Type B pancreatic cell (in vitro differentiated cells): ENCODE results near the gene WDR91. TPM values are rescaled to one million over a fixed set of nuclear protein-coding genes. Genes with fewer than 3 reads are reported as not detected.

Experiments
- DNase-seq: peaks from one replicate; pipeline ENCODE4 v3.0.0; 2021; ENCODE audit warnings: mixed read lengths; ENCODE audit not compliant: unreplicated experiment; ENCODE audit errors: extremely low spot score
- H3K27ac Mint-ChIP-seq: 2 replicates; pipeline ENCODE4 v1.8.0; 2021; ENCODE audit warnings: mild to moderate bottlenecking, mixed read lengths
- H3K27me3 Mint-ChIP-seq: 2 replicates; pipeline ENCODE4 v1.8.0; 2021; ENCODE audit warnings: mixed read lengths
- H3K36me3 Mint-ChIP-seq: 2 replicates; pipeline ENCODE4 v1.8.0; 2021; ENCODE audit warnings: mixed read lengths
- H3K4me1 Mint-ChIP-seq: one replicate; pipeline ENCODE4 v1.8.0; 2021; ENCODE audit warnings: mixed read lengths; ENCODE audit not compliant: unreplicated experiment
- H3K4me3 Mint-ChIP-seq: 2 replicates; pipeline ENCODE4 v1.8.0; 2021; ENCODE audit warnings: mild to moderate bottlenecking, mixed read lengths
- H3K9me3 Mint-ChIP-seq: 2 replicates; pipeline ENCODE4 v1.8.0; 2021; ENCODE audit warnings: mixed read lengths
- total RNA-seq: library from RNA; stranded (reverse); gene quantifications from 2 replicates; pipeline ENCODE4 v1.2.1, GENCODE V29; 2021; ENCODE audit warnings: low replicate concordance
- TF ChIP-seq, protein P1 (sequence below): fragments of 200-600 bp; sonication (generic); conservative IDR thresholded peaks from 2 replicates; pipeline ENCODE4 v1.5.0; 2021; ENCODE audit warnings: antibody characterized with exemption, mild to moderate bottlenecking

The WDR91 gene
- total RNA-seq, 1 donor from 2014 or later, result 25.8 TPM

DNA sequence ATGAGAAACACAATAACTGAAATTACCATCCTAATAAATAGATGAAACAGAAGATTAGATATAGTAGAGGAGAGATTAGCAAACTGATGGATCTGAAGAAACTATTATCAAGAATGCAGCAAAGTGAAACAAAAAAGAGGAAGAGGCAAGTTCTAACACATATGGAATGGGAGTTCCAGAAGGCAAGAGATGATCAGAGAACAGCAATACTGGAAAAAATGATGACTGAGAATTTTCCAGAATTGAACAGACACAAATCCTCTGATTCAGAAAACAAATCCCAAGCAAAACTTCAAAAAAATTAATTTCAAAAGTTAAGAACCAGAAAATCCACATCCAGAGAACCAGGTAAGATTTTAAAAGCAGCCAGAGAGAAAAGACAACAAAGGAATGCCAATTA, 20.6 kb downstream of the WDR91 start:
- no peak for DNase-seq
- H3K4me3 Mint-ChIP-seq, result no peak overlapping the region
- H3K9me3 Mint-ChIP-seq, result no peaks in the 10 kb centered on the region
- H3K4me1 Mint-ChIP-seq, result peaks cover 21% of the 10 kb centered on the region
- no peaks in the 10 kb centered on the region for H3K27me3 Mint-ChIP-seq
- no peak overlapping the region for H3K27ac Mint-ChIP-seq
- TF ChIP-seq, protein P1, sequence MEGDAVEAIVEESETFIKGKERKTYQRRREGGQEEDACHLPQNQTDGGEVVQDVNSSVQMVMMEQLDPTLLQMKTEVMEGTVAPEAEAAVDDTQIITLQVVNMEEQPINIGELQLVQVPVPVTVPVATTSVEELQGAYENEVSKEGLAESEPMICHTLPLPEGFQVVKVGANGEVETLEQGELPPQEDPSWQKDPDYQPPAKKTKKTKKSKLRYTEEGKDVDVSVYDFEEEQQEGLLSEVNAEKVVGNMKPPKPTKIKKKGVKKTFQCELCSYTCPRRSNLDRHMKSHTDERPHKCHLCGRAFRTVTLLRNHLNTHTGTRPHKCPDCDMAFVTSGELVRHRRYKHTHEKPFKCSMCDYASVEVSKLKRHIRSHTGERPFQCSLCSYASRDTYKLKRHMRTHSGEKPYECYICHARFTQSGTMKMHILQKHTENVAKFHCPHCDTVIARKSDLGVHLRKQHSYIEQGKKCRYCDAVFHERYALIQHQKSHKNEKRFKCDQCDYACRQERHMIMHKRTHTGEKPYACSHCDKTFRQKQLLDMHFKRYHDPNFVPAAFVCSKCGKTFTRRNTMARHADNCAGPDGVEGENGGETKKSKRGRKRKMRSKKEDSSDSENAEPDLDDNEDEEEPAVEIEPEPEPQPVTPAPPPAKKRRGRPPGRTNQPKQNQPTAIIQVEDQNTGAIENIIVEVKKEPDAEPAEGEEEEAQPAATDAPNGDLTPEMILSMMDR, result no peak
- peaks cover 39% of the 10 kb centered on the region for H3K36me3 Mint-ChIP-seq

DNA sequence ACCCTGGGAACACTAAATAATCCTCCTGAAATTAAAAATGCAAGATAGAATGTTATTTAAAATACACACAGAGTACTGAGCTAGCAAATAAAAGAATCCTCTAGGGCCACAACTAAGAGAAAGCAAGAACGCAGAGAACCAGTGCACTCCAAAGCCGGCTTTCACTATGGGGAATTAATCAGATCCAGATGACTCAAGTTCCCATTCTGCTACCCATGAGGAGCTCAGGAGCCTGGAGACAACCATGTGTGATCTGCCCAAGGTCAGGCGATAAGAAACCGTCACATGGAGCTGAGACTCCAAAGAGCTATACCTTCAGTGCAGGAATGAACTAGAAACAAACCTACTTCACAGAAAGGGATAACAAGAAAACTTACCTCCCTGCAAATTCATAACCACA, 21.4 kb downstream of the WDR91 start:
- TF ChIP-seq, protein P1, result no peak
- DNase-seq, result no peak
- H3K9me3 Mint-ChIP-seq, result no peaks in the 10 kb centered on the region
- H3K27me3 Mint-ChIP-seq, result no peaks in the 10 kb centered on the region
- peaks cover 35% of the 10 kb centered on the region for H3K36me3 Mint-ChIP-seq
- H3K4me1 Mint-ChIP-seq, result peaks cover 21% of the 10 kb centered on the region
- H3K27ac Mint-ChIP-seq, result no peak overlapping the region
- no peak overlapping the region for H3K4me3 Mint-ChIP-seq

DNA sequence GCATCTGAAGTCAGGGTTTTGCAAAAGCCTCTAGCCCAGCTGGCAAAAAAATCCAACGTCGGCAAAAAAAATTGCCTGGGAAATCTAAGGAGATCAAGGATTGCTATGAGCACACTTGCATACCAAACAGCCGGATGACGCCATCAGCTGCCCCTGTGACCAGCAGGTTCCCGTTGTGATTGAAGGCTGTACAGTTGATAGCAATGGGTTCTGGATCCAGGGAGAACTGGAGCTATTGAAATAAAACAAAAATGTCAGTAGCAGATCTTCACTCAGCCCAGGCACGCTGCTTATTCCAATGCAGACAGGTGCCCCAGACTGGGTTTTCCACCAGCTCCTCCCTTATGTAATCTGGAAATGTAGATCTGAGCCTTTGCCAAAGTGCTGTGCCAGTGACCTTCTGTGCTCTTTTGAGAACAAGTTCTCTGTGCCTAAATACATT, 22.1 kb downstream of the WDR91 start:
- H3K4me3 Mint-ChIP-seq, result no peak overlapping the region
- H3K27me3 Mint-ChIP-seq, result no peaks in the 10 kb centered on the region
- H3K36me3 Mint-ChIP-seq, result peaks cover 35% of the 10 kb centered on the region
- TF ChIP-seq, protein P1, result no peak
- H3K9me3 Mint-ChIP-seq, result no peaks in the 10 kb centered on the region
- no peak for DNase-seq
- H3K4me1 Mint-ChIP-seq, result peaks cover 19% of the 10 kb centered on the region
- no peak overlapping the region for H3K27ac Mint-ChIP-seq

DNA sequence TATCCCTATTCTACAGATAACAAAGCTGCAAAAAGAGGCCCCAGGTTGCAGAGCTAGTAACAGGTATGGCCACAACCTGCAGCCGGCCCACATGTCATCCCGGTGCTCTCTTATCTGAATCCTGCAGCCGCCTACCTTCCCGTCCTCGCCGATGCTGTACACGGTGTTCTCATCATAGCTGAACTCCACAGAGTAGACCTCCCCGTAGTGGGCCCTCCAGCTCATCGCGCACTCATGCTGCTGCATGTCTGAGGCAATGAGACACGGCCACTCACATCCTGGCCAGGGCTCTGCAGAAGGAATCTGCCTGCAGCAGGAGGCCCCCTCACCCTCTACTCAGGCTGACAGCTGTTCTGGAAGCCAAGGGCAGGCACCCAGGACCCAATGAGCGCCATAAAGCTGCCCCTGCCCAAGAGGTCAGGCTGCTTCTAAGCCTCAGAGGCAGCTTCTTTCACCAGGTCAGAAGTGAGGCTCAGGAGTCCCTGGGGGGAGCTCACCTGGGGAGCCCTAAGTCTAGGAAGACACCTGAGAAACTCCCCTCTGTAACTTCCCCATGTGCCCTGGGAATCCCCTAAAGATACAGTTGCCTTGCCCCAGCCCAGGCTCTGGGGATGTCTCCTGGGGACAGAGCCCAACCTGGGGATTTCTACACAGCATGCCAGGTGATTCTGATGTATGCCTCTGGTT, 22.9 kb downstream of the WDR91 start:
- H3K27me3 Mint-ChIP-seq, result no peaks in the 10 kb centered on the region
- no peak overlapping the region for H3K27ac Mint-ChIP-seq
- H3K4me3 Mint-ChIP-seq, result no peak overlapping the region
- H3K36me3 Mint-ChIP-seq, result peaks cover 37% of the 10 kb centered on the region
- H3K4me1 Mint-ChIP-seq, result peaks cover 11% of the 10 kb centered on the region
- TF ChIP-seq, protein P1, result no peak
- no peak for DNase-seq
- peaks cover 5% of the 10 kb centered on the region for H3K9me3 Mint-ChIP-seq

DNA sequence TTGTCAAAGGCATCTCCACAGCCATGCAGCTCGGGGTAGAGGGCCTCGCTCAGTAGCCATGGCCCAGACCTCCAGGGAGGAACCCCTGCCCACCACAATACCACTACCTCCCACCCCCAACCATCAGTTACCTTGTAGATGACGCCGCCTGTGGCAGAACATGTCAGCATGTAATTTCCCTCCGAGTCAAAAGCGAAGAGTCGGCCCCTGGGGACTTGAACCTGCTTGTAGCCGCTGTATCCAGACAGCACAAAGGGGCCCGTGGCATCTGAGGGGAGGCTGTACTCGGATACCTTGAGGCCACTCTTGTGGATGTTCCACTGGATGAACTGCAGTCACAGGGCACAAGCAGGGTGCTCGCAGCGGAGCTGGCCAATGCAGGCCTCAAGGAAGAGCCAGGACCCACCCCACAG, 24.5 kb downstream of the WDR91 start:
- peaks cover 33% of the 10 kb centered on the region for H3K36me3 Mint-ChIP-seq
- H3K27me3 Mint-ChIP-seq, result no peaks in the 10 kb centered on the region
- peaks cover 11% of the 10 kb centered on the region for H3K9me3 Mint-ChIP-seq
- H3K4me3 Mint-ChIP-seq, result no peak overlapping the region
- no peak overlapping the region for H3K27ac Mint-ChIP-seq
- TF ChIP-seq, protein P1, result no peak
- no peak for DNase-seq
- peaks cover 11% of the 10 kb centered on the region for H3K4me1 Mint-ChIP-seq

DNA sequence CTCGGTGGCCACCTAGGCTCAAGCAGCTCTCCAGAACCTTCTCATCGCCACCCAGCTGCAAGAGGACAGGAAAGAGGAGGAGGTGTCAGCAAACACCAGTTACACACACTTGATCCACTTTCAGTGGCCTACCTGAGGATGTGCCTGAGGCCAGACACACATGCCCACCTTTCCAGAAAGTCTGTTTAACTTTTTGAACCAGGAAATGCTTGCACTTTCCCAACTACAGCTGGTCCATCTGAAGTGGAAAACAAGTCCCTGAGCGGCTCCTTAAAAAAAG, 25.1 kb downstream of the WDR91 start:
- peaks cover 11% of the 10 kb centered on the region for H3K4me1 Mint-ChIP-seq

More for the DNA sequence above, 25.1 kb downstream of the WDR91 start:
- no peak for DNase-seq
- Mint-ChIP-seq H3K36me3 (peaks cover 36% of the 10 kb centered on the region), H3K27ac (no peak overlapping the region), H3K27me3 (no peaks in the 10 kb centered on the region), H3K4me3 (no peak overlapping the region), H3K9me3 (peaks cover 16% of the 10 kb centered on the region)
- TF ChIP-seq, protein P1, result no peak
